ENCODE data around the gene AGRP.
A peak's percentile ranks its signal among the peaks of the same experiment; 100 is the strongest.

The AGRP gene

DNA sequence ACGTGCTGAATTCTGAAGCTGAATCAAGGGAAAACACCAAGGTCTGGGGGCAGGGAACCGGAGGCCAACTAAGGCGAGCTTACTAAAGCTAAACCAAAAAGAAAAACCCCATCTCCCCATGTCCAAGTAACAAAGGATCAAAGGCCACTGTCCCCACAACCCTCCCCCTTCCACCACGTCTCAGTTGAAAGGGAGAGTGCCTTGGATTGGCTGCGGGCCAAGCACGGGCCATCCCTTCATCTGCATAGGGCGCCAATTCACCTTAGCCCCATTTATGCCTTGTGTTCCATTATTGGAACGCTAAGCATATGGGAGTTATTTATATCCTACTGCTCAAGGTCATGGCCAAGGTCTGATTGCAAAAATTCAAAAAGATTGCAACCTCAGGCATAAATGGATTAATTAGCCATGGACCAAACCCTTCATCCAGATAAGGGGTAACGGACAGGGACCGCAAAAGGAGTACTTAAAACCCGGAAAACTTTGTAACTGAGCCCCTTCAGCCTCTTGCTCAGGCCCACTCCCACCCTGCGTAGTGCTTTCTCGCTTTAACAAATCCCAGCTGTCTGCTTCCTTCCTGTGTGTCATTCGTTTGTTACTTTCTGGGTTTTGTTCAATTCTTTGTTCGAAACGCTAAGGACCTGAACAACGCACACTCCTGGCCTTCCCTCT is 1.6 kb downstream of the AGRP start:
- no peaks in the 10 kb centered on the region for H3K9me3 ChIP-seq (ENCODE audit: insufficient read depth, low read depth, low read length)
- no peak for TF ChIP-seq EZH2phosphoT487 (IDR thresholded peaks at IDR 0.05; ENCODE audit: borderline replicate concordance)
- TF ChIP-seq, protein P1, sequence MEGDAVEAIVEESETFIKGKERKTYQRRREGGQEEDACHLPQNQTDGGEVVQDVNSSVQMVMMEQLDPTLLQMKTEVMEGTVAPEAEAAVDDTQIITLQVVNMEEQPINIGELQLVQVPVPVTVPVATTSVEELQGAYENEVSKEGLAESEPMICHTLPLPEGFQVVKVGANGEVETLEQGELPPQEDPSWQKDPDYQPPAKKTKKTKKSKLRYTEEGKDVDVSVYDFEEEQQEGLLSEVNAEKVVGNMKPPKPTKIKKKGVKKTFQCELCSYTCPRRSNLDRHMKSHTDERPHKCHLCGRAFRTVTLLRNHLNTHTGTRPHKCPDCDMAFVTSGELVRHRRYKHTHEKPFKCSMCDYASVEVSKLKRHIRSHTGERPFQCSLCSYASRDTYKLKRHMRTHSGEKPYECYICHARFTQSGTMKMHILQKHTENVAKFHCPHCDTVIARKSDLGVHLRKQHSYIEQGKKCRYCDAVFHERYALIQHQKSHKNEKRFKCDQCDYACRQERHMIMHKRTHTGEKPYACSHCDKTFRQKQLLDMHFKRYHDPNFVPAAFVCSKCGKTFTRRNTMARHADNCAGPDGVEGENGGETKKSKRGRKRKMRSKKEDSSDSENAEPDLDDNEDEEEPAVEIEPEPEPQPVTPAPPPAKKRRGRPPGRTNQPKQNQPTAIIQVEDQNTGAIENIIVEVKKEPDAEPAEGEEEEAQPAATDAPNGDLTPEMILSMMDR (conservative IDR thresholded peaks at IDR 0.05; ENCODE audit: low read length) = no peak; the same call in 1 of the 2 replicates
- H4K20me1 ChIP-seq (ENCODE audit: insufficient read depth, low read length, poor library complexity, severe bottlenecking) = peaks cover 3% of the 10 kb centered on the region
- peak overlapping the region; percentile 88 for H3K4me2 ChIP-seq (ENCODE audit: low read depth, low read length, poor library complexity, severe bottlenecking)
- H3K4me1 ChIP-seq (ENCODE audit: insufficient read depth, low read length, poor library complexity, severe bottlenecking) = peaks cover 22% of the 10 kb centered on the region
- H3K9ac ChIP-seq (ENCODE audit: low read depth, low read length, poor library complexity, severe bottlenecking) = peak overlapping the region; percentile 97
- no peaks in the 10 kb centered on the region for H3K9me2 ChIP-seq (replicated peaks; ENCODE audit: low read depth, low read length)
- no peaks in the 10 kb centered on the region for H3K27me3 ChIP-seq (ENCODE audit: insufficient read depth, low read length, poor library complexity, severe bottlenecking)
- H3K36me3 ChIP-seq (ENCODE audit: insufficient read depth, low read length) = no peaks in the 10 kb centered on the region
- no peaks in the 10 kb centered on the region for H3F3A ChIP-seq (ENCODE audit: low read depth)
- peak overlapping the region; percentile 81 for H2AFZ ChIP-seq (ENCODE audit: low read length)
- H3K4me3 ChIP-seq (ENCODE audit: low read length, poor library complexity, severe bottlenecking) = peak overlapping the region; percentile 92
- peaks cover 49% of the 10 kb centered on the region for H3K79me2 ChIP-seq (ENCODE audit: insufficient read depth, low read length)

DNA sequence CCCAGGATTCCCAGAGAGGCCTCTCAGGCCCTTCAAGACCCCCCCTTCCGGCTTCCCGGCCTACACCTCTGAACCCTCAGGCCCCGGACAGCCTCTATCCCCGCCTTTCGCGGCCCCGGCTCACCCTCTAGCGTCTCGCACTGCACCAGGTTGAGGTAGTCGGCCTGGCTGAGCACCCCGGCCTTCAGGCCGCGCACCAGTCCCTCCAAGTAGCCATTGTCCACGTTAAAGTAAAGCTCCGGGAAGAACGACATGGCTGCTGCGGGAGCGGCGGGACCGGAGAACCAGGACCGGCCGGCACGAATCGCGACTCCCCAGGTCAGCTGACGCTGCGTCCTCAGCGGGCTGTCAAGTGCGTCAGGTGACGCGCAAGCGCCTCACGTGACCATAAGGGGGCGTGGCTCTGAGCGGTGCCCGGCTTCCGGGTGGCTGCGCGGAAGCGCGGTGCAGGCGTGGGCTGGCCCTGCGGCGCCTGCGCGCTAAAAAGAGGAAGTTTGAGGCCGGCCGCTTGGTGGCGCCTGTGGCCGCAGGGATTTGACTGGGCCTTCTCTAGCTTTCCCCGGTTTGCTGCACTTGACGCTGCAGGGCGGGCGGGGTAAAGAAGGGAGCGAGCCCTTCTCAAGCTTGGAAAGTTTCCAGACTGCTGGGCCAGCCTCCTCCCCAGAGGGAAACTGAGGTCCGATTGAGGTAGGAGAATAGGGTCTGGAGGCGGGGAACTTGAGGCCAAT is 2.4 kb downstream of the AGRP start, which contains the start of gene ATP6V0D1:
Gene ATP6V0D1, minus strand, starts transcription at position 325 of the 728 bp plus-strand sequence. Its CDS starts 71 bp downstream, at position 254.
- no peaks in the 10 kb centered on the region for H3K9me2 ChIP-seq (replicated peaks; ENCODE audit: low read depth, low read length)
- no peaks in the 10 kb centered on the region for H3K27me3 ChIP-seq (ENCODE audit: insufficient read depth, low read length, poor library complexity, severe bottlenecking)
- H2AFZ ChIP-seq (ENCODE audit: low read length) = peak within 1 kb of the TSS; percentile 83
- H3K4me3 ChIP-seq (ENCODE audit: low read length, poor library complexity, severe bottlenecking) = peak within 1 kb of the TSS; percentile 92
- H3K4me1 ChIP-seq (ENCODE audit: insufficient read depth, low read length, poor library complexity, severe bottlenecking) = peaks cover 22% of the 10 kb centered on the region
- TF ChIP-seq EZH2phosphoT487 (IDR thresholded peaks at IDR 0.05; ENCODE audit: borderline replicate concordance) = no peak
- TF ChIP-seq, protein P1 (conservative IDR thresholded peaks at IDR 0.05; ENCODE audit: low read length) = peak; percentile 73
- peaks cover 51% of the 10 kb centered on the region for H3K79me2 ChIP-seq (ENCODE audit: insufficient read depth, low read length)
- H3K36me3 ChIP-seq (ENCODE audit: insufficient read depth, low read length) = no peaks in the 10 kb centered on the region
- H3K9me3 ChIP-seq (ENCODE audit: insufficient read depth, low read depth, low read length) = no peaks in the 10 kb centered on the region
- H4K20me1 ChIP-seq (ENCODE audit: insufficient read depth, low read length, poor library complexity, severe bottlenecking) = peaks cover 3% of the 10 kb centered on the region
- no peaks in the 10 kb centered on the region for H3F3A ChIP-seq (ENCODE audit: low read depth)
- H3K4me2 ChIP-seq (ENCODE audit: low read depth, low read length, poor library complexity, severe bottlenecking) = peak within 1 kb of the TSS; percentile 97
- H3K9ac ChIP-seq (ENCODE audit: low read depth, low read length, poor library complexity, severe bottlenecking) = peak within 1 kb of the TSS; percentile 97

DNA sequence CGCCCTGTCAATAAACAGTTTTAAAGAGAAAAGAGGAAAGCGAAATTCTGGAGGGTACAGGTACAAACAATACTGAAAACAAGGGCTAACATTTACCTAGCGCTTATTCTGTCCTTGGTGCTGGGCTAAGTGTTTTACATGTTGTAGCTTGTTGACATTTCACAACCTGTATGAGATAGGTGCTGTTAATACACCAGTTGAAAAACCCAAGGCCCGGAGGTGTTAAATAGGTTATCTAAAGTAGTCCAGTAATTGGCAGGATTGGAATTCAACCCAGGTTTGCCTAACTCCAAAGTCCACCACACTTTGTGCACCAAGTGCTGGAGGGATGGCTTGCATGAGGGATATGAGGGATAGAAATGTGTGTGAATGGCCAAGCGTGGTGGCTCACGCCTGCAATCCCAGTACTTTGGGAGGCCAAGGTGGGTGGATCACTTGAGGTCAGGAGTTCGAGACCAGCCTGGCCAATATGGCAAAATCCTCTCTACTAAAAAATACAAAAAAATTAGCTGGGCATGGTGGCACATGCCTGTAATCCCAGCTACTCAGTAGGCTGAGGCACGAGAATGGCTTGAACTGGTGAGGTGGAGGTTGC is 5.3 kb downstream of the AGRP start:
- Histone ChIP-seq H3K9me3 (ENCODE audit: insufficient read depth, low read depth, low read length) (no peaks in the 10 kb centered on the region), H2AFZ (ENCODE audit: low read length) (no peak overlapping the region), H3K4me3 (ENCODE audit: low read length, poor library complexity, severe bottlenecking) (no peak overlapping the region), H3K36me3 (ENCODE audit: insufficient read depth, low read length) (no peaks in the 10 kb centered on the region), H3K27me3 (ENCODE audit: insufficient read depth, low read length, poor library complexity, severe bottlenecking) (no peaks in the 10 kb centered on the region), H3K9me2 (replicated peaks; ENCODE audit: low read depth, low read length) (no peaks in the 10 kb centered on the region), H3K9ac (ENCODE audit: low read depth, low read length, poor library complexity, severe bottlenecking) (no peak overlapping the region), H3K4me1 (ENCODE audit: insufficient read depth, low read length, poor library complexity, severe bottlenecking) (peaks cover 22% of the 10 kb centered on the region), H3F3A (ENCODE audit: low read depth) (no peaks in the 10 kb centered on the region), H3K79me2 (ENCODE audit: insufficient read depth, low read length) (peaks cover 51% of the 10 kb centered on the region), H3K4me2 (ENCODE audit: low read depth, low read length, poor library complexity, severe bottlenecking) (no peak overlapping the region), H4K20me1 (ENCODE audit: insufficient read depth, low read length, poor library complexity, severe bottlenecking) (peaks cover 8% of the 10 kb centered on the region)
- TF ChIP-seq, protein P1 (conservative IDR thresholded peaks at IDR 0.05; ENCODE audit: low read length) = no peak
- TF ChIP-seq EZH2phosphoT487 (IDR thresholded peaks at IDR 0.05; ENCODE audit: borderline replicate concordance) = no peak
